Loucy (cell line): ENCODE results near the gene ERCC3.

Experiments used
- H2AFZ ChIP-seq: fragments of 200-600 bp; sonication (generic); 2 replicates; pipeline ENCODE4 v1.6.0; 2016; ENCODE audit warnings: antibody characterized with exemption, mild to moderate bottlenecking, low read length, moderate library complexity
- H3F3A ChIP-seq: fragments of 200-600 bp; 2 replicates; pipeline ENCODE4 v1.6.0; 2016; ENCODE audit warnings: antibody characterized with exemption, low read depth, mild to moderate bottlenecking
- H3K27me3 ChIP-seq: fragments of 200-600 bp; sonication (generic); 2 replicates; pipeline ENCODE4 v1.6.1; 2014; ENCODE audit warnings: low read length, mild to moderate bottlenecking; ENCODE audit not compliant: insufficient read depth, poor library complexity, severe bottlenecking
- H3K36me3 ChIP-seq: fragments of 200-600 bp; sonication (generic); 2 replicates; pipeline ENCODE4 v1.6.1; 2016; ENCODE audit warnings: low read length; ENCODE audit not compliant: insufficient read depth
- H3K4me1 ChIP-seq: fragments of 200-600 bp; sonication (generic); 2 replicates; pipeline ENCODE4 v1.5.1; 2014; ENCODE audit warnings: low read length, mild to moderate bottlenecking; ENCODE audit not compliant: insufficient read depth, poor library complexity, severe bottlenecking
- H3K4me2 ChIP-seq: fragments of 200-600 bp; sonication (generic); 2 replicates; pipeline ENCODE4 v1.6.0; 2014; ENCODE audit warnings: antibody characterized with exemption, low read length, low read depth, mild to moderate bottlenecking; ENCODE audit not compliant: poor library complexity, severe bottlenecking
- H3K4me3 ChIP-seq: fragments of 200-600 bp; sonication (generic); 2 replicates; pipeline ENCODE4 v1.5.1; 2014; ENCODE audit warnings: low read length, mild to moderate bottlenecking, mixed read lengths; ENCODE audit not compliant: poor library complexity, severe bottlenecking
- H3K79me2 ChIP-seq: fragments of 200-600 bp; sonication (generic); 2 replicates; pipeline ENCODE4 v1.6.1; 2014; ENCODE audit warnings: low read length; ENCODE audit not compliant: insufficient read depth
- H3K9ac ChIP-seq: fragments of 200-600 bp; sonication (generic); 2 replicates; pipeline ENCODE4 v1.6.0; 2014; ENCODE audit warnings: mild to moderate bottlenecking, low read depth, low read length, moderate library complexity; ENCODE audit not compliant: poor library complexity, severe bottlenecking
- H3K9me2 ChIP-seq: fragments of 200-600 bp; sonication (generic); replicated peaks from 2 replicates; pipeline ENCODE4 v1.6.1; 2016; ENCODE audit warnings: low read depth, low read length, mixed read lengths
- H3K9me3 ChIP-seq: fragments of 200-600 bp; sonication (generic); 2 replicates; pipeline ENCODE4 v1.6.1; 2014; ENCODE audit warnings: mild to moderate bottlenecking, antibody characterized with exemption, low read length, low read depth; ENCODE audit not compliant: insufficient read depth
- H4K20me1 ChIP-seq: fragments of 200-600 bp; sonication (generic); 2 replicates; pipeline ENCODE4 v1.6.0; 2014; ENCODE audit warnings: antibody characterized with exemption, low read length, mild to moderate bottlenecking; ENCODE audit not compliant: insufficient read depth, poor library complexity, severe bottlenecking
- EZH2phosphoT487 ChIP-seq: fragments of 200-600 bp; IDR thresholded peaks from 2 replicates; pipeline ENCODE4 v1.6.1; 2018; ENCODE audit warnings: antibody characterized with exemption, mild to moderate bottlenecking, moderate library complexity, borderline replicate concordance
- TF ChIP-seq, protein P1 (sequence below): fragments of 200-600 bp; sonication (generic); conservative IDR thresholded peaks from 2 replicates; pipeline ENCODE4 v1.5.1; 2014; ENCODE audit warnings: mild to moderate bottlenecking, antibody characterized with exemption, low read length

The ERCC3 gene

DNA sequence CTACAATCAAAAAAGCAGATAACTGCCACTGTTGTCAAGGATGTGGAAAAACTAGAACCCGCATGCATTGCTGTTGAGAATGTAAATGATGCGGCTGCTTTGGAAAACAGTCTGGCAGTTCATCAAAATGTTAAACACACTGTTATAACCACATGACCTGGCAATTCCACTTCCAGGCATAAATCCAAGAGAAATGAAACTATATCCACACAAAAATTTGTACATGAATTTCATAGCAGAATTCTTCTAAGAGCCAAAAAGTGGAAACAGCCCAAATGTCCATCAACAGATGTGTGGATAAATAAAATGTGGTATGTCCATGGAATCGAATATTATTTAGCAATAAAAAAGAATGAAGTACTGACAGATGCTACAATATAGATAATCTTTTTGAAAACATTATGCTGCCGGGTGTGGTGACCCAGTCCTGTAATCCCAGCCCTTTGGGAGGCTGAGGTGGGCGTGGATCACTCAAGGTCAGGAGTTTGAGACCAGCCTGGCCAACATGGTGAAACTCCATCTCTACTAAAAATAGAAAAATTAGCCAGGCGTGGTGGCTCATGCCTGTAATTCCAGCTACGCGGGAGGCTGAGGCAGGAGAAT lies 32.0 kb downstream of the ERCC3 start:
- Histone ChIP-seq H4K20me1 (no peaks in the 10 kb centered on the region), H3K9ac (no peak overlapping the region), H3K27me3 (no peaks in the 10 kb centered on the region), H2AFZ (no peak overlapping the region), H3F3A (no peaks in the 10 kb centered on the region), H3K9me2 (no peaks in the 10 kb centered on the region), H3K79me2 (no peaks in the 10 kb centered on the region), H3K4me2 (no peak overlapping the region), H3K9me3 (no peaks in the 10 kb centered on the region), H3K4me1 (no peaks in the 10 kb centered on the region), H3K4me3 (no peak overlapping the region), H3K36me3 (peaks cover 46% of the 10 kb centered on the region; the same call in 1 of the 2 replicates)
- TF ChIP-seq, protein P1, sequence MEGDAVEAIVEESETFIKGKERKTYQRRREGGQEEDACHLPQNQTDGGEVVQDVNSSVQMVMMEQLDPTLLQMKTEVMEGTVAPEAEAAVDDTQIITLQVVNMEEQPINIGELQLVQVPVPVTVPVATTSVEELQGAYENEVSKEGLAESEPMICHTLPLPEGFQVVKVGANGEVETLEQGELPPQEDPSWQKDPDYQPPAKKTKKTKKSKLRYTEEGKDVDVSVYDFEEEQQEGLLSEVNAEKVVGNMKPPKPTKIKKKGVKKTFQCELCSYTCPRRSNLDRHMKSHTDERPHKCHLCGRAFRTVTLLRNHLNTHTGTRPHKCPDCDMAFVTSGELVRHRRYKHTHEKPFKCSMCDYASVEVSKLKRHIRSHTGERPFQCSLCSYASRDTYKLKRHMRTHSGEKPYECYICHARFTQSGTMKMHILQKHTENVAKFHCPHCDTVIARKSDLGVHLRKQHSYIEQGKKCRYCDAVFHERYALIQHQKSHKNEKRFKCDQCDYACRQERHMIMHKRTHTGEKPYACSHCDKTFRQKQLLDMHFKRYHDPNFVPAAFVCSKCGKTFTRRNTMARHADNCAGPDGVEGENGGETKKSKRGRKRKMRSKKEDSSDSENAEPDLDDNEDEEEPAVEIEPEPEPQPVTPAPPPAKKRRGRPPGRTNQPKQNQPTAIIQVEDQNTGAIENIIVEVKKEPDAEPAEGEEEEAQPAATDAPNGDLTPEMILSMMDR = no peak
- TF ChIP-seq EZH2phosphoT487 = no peak

DNA sequence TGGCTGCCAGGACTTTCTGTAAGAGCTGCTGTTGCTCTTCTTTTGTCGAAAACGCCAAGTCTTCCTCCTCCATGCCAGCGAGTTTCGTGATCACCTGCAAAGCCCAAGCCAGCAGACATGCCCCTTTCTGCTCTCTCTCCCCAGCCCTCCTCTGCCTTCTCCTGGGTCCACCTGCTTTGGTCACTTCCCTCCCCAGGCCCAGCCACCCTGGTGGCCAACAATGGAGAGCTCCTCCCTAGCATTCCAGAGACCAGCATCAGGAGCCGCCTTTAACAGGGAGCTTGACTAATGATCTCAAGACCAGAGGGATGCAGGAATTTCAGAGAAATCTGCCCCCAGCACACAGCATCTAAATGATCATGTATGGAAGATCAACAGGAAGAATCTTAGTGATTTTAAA lies 34.6 kb downstream of the ERCC3 start:
- Histone ChIP-seq H3K4me3 (no peak overlapping the region), H3K4me2 (no peak overlapping the region), H3F3A (no peaks in the 10 kb centered on the region), H4K20me1 (no peaks in the 10 kb centered on the region), H3K9me2 (no peaks in the 10 kb centered on the region), H3K79me2 (no peaks in the 10 kb centered on the region), H3K9me3 (no peaks in the 10 kb centered on the region), H2AFZ (no peak overlapping the region), H3K36me3 (peaks cover 48% of the 10 kb centered on the region; the same call in 1 of the 2 replicates), H3K9ac (no peak overlapping the region), H3K27me3 (no peaks in the 10 kb centered on the region), H3K4me1 (peaks cover 4% of the 10 kb centered on the region)
- no peak for TF ChIP-seq EZH2phosphoT487
- TF ChIP-seq, protein P1 = no peak

DNA sequence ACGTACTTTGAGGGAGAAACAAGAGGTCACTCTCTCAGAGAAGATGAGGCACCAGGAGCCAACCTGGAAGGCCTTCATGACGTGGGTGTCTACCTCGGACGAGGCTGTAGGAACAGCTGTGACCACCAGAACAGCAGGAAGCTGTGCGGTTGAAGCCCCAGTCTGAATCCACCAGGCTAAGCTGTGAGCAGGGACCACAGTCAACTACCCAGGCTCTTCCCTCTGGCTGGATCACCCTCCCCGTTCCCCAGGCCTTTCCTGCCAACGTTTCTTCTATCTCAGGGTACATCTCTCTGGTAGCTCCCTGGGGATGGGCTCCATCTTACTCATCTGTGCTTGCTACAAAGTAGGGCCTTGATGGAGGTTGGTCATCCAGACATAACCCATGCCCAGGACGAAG lies 37.1 kb downstream of the ERCC3 start:
- Histone ChIP-seq H3K9ac (no peak overlapping the region), H3K4me2 (no peak overlapping the region), H3F3A (no peaks in the 10 kb centered on the region), H3K9me3 (no peaks in the 10 kb centered on the region), H3K4me1 (peaks cover 4% of the 10 kb centered on the region), H3K9me2 (no peaks in the 10 kb centered on the region), H3K4me3 (no peak overlapping the region), H3K27me3 (no peaks in the 10 kb centered on the region), H2AFZ (no peak overlapping the region), H4K20me1 (no peaks in the 10 kb centered on the region), H3K36me3 (peaks cover 46% of the 10 kb centered on the region; the same call in 1 of the 2 replicates), H3K79me2 (no peaks in the 10 kb centered on the region)
- TF ChIP-seq, protein P1 = no peak
- no peak for TF ChIP-seq EZH2phosphoT487
